Panc1 (cell line): ENCODE measurements around the gene TBCB.

Source experiments
- CTCF ChIP-seq: fragments of 450-650 bp; IDR thresholded peaks from 2 replicates; pipeline ENCODE4 v1.5.1; 2017; ENCODE audit warnings: mild to moderate bottlenecking
- POLR2AphosphoS5 ChIP-seq: IDR thresholded peaks from 2 replicates; pipeline ENCODE4 v1.6.1; 2012; ENCODE audit warnings: mild to moderate bottlenecking, low read depth, low read length, moderate library complexity
- REST ChIP-seq, 2 experiments: IDR thresholded peaks; 2 replicates each; pipeline ENCODE4 v1.6.1; 2011 to 2012; ENCODE audit warnings: low read depth in 2 of 2, control low read depth in 1 of 2, low read length in 1 of 2, mild to moderate bottlenecking in 1 of 2, moderate library complexity in 1 of 2; ENCODE audit not compliant: insufficient read depth in 1 of 2
- SIN3A ChIP-seq: IDR thresholded peaks from 2 replicates; pipeline ENCODE4 v1.6.1; 2012; ENCODE audit warnings: low read depth, mild to moderate bottlenecking, low read length, moderate library complexity, borderline replicate concordance; ENCODE audit not compliant: insufficient read depth

GRCh38 chr19:36116344-36116637 is 1.0 kb downstream of the TBCB start:
- TF ChIP-seq CTCF (no peak), REST (IDR thresholded peaks at IDR 0.05; ENCODE audit: insufficient read depth in 1 of 2, low read depth in 2 of 2, low read length in 1 of 2) (no peak), POLR2AphosphoS5 (no peak), SIN3A (no peak)
